Measurements from ENCODE around the gene OXSR1. TPM values are rescaled to one million over a fixed set of nuclear protein-coding genes. Genes with fewer than 3 reads are reported as not detected.
"Not testable (repeated sequence)": the region's sequence is repeated elsewhere in the genome, so short reads cannot be mapped to it uniquely, and the experiment has no call there.

OXSR1 gene
- total RNA-seq, 1 donor from 2014 or later, result 80.7 TPM

- H3K27me3 Mint-ChIP-seq (ENCODE audit: unreplicated experiment), result peaks cover 1% of the 10 kb centered on the region
- no peak for TF ChIP-seq CTCF (IDR thresholded peaks at IDR 0.05; ENCODE audit: partially characterized antibody, unreplicated experiment)
- DNase-seq, result no peak
- no peak overlapping the region for H3K27ac Mint-ChIP-seq (ENCODE audit: unreplicated experiment)
- H3K9me3 Mint-ChIP-seq (ENCODE audit: unreplicated experiment), result no peaks in the 10 kb centered on the region
- H3K36me3 Mint-ChIP-seq (ENCODE audit: unreplicated experiment), result peaks cover 2% of the 10 kb centered on the region
- no peaks in the 10 kb centered on the region for H3K4me1 Mint-ChIP-seq (ENCODE audit: low read depth, unreplicated experiment)
- no peak overlapping the region for H3K4me3 Mint-ChIP-seq (ENCODE audit: unreplicated experiment)
Observed at GRCh38 chr3:38232701-38233100, 67.4 kb downstream of the OXSR1 start.

- no peak for DNase-seq
- Mint-ChIP-seq H3K4me3 (ENCODE audit: unreplicated experiment) (no peak overlapping the region), H3K27me3 (ENCODE audit: unreplicated experiment) (peaks cover 1% of the 10 kb centered on the region), H3K4me1 (ENCODE audit: low read depth, unreplicated experiment) (no peaks in the 10 kb centered on the region), H3K36me3 (ENCODE audit: unreplicated experiment) (peaks cover 24% of the 10 kb centered on the region), H3K27ac (ENCODE audit: unreplicated experiment) (no peak overlapping the region), H3K9me3 (ENCODE audit: unreplicated experiment) (peaks cover 4% of the 10 kb centered on the region)
- TF ChIP-seq CTCF (IDR thresholded peaks at IDR 0.05; ENCODE audit: partially characterized antibody, unreplicated experiment), result no peak
Observed at GRCh38 chr3:38235466-38235865, 70.1 kb downstream of the OXSR1 start.

GRCh38 chr3:38238416-38239008 lies 73.2 kb downstream of the OXSR1 start:
- H3K4me1 Mint-ChIP-seq (ENCODE audit: low read depth, unreplicated experiment), result no peaks in the 10 kb centered on the region
- no peak overlapping the region for H3K4me3 Mint-ChIP-seq (ENCODE audit: unreplicated experiment)
- H3K27me3 Mint-ChIP-seq (ENCODE audit: unreplicated experiment), result no peaks in the 10 kb centered on the region
- TF ChIP-seq CTCF (IDR thresholded peaks at IDR 0.05; ENCODE audit: partially characterized antibody, unreplicated experiment), result no peak
- peaks cover 4% of the 10 kb centered on the region for H3K9me3 Mint-ChIP-seq (ENCODE audit: unreplicated experiment)
- H3K36me3 Mint-ChIP-seq (ENCODE audit: unreplicated experiment), result peaks cover 24% of the 10 kb centered on the region
- DNase-seq, result no peak
- no peak overlapping the region for H3K27ac Mint-ChIP-seq (ENCODE audit: unreplicated experiment)

- H3K4me3 Mint-ChIP-seq (ENCODE audit: unreplicated experiment); H3K27me3 Mint-ChIP-seq (ENCODE audit: unreplicated experiment); H3K9me3 Mint-ChIP-seq (ENCODE audit: unreplicated experiment); H3K27ac Mint-ChIP-seq (ENCODE audit: unreplicated experiment); DNase-seq: not testable (repeated sequence)
- Mint-ChIP-seq H3K4me1 (ENCODE audit: low read depth, unreplicated experiment) (peaks cover 20% of the 10 kb centered on the region), H3K36me3 (ENCODE audit: unreplicated experiment) (peaks cover 21% of the 10 kb centered on the region)
Observed at GRCh38 chr3:38242812-38243211, 77.5 kb downstream of the OXSR1 start.

GRCh38 chr3:38245930-38246329 lies 80.6 kb downstream of the OXSR1 start:
- peak overlapping the region; percentile 45 for H3K4me3 Mint-ChIP-seq (ENCODE audit: unreplicated experiment)
- H3K27ac Mint-ChIP-seq (ENCODE audit: unreplicated experiment), result peak overlapping the region; percentile 96
- no peak for DNase-seq
- TF ChIP-seq CTCF (IDR thresholded peaks at IDR 0.05; ENCODE audit: partially characterized antibody, unreplicated experiment), result no peak
- H3K27me3 Mint-ChIP-seq (ENCODE audit: unreplicated experiment), result peaks cover 2% of the 10 kb centered on the region
- H3K36me3 Mint-ChIP-seq (ENCODE audit: unreplicated experiment), result no peaks in the 10 kb centered on the region
- peaks cover 6% of the 10 kb centered on the region for H3K9me3 Mint-ChIP-seq (ENCODE audit: unreplicated experiment)
- H3K4me1 Mint-ChIP-seq (ENCODE audit: low read depth, unreplicated experiment), result peaks cover 25% of the 10 kb centered on the region

All from glutamatergic neuron (in vitro differentiated cells).